HG03439 (cell line): ENCODE results near the gene WDTC1.

Experiments
- ATAC-seq: cut with Tn5 transposase; IDR thresholded peaks from one replicate; pipeline ENCODE4 v1.9.1; 2021; ENCODE audit warnings: mild to moderate bottlenecking, moderate library complexity; ENCODE audit not compliant: unreplicated experiment

The WDTC1 gene

GRCh38 chr1:27351541-27352107, 117.2 kb downstream of the WDTC1 start:
- no peak for ATAC-seq

DNA sequence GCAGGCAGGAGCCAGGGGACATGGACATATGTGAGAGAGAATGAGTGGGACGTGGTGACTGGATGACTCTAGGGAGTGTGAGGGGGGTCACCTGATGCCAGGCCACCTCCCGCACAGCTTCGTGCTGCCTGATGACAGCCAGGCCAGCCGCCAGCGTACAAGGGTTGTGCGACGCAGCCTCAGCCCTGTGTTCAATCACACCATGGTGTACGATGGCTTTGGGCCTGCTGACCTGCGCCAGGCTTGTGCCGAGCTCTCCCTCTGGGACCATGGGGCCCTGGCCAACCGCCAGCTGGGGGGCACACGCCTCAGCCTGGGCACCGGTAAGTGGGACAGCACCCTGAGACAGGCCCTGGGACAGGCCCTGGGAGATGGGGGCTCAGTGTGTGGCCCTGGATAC, 118.7 kb downstream of the WDTC1 start:
- ATAC-seq: no peak

- ATAC-seq: no peak
Measured at GRCh38 chr1:27353629-27354028, 119.2 kb downstream of the WDTC1 start.

GRCh38 chr1:27355683-27356082, 121.3 kb downstream of the WDTC1 start:
- no peak for ATAC-seq

GRCh38 chr1:27356277-27356618, 121.8 kb downstream of the WDTC1 start:
- ATAC-seq: no peak

DNA sequence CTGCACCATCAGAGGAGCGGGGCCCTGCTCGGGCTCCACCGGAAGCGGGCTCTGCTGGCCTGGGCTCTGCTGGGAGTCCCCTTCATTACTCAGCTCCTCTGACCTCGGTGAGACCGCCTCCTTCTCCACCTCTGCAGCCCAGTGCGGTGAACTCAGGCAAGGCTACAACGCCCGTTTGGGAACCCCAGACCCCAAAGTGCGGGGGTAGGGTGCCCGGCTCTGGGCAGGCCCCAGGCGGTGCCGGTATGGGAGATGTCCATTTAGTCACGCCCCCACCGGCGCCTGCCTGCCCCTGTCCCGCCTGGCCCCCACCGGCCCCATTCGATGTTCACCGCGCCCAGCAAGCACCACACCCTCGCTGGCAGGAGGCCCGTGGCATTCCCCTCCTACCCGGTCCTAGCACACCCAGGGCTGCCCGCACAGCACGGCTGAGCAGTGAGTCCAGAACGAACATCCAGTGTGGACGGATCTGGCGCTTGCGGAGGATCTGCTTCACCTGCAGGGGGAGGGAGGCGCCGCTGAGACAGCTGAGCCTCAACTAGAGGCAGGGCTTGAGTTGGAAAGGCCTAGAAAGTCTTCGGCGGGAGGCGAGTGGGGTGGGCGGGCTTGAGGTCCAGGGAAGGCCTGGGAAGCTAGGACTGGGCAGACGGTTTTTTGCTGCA, 122.3 kb downstream of the WDTC1 start:
- ATAC-seq: peak; percentile 39

DNA sequence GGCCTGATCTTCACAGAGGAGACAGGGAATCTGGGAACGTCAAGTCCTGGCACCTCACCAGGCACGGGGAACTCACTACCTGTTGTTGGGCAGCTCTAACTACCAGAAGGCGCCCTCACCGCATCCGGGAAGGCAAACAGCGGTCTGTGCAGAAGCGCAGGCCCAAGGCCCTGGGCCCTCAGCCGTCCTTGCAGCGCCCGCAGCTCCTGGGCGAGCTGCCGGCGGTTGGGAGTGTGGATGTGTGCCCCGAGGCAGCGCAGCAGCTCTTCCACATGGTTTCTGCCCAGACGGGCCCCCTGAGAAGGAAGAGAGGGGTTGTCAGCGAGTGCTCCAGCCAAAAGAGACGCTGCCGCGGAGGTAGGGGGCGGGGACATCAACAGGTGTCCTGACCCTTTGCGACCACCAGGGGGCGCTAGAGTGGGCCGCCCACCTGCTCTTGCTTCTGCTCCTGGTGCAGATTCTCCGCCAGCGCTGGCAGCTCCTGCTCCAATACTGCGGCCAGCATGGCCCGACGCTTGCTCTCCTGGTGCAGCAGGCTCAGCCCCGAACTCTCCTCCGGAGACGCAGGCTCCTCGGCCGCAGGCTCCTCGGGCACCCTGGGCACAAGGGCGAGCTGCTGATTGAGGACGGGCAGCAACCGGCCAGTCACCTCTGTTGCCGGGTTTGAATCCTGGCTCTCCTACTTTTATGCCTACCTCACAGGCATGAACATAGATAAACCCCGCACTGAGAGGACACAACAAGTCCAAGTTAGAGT, 123.0 kb downstream of the WDTC1 start:
- ATAC-seq: peak; percentile 54
